Right ventricle myocardium superior (tissue), 1 donor: ENCODE measurements around the gene OTUB1. TPM values are rescaled to one million over a fixed set of nuclear protein-coding genes. Genes with fewer than 3 reads are reported as not detected.

Source experiments
- ATAC-seq: fragments of 200-7000 bp; cut with Tn5 transposase; one replicate; pipeline ENCODE4 v1.9.1; 2020; ENCODE audit warnings: mild to moderate bottlenecking; ENCODE audit not compliant: poor library complexity
- DNase-seq: peaks from one replicate; pipeline ENCODE4 v3.0.0-alpha.2; 2020
- intact Hi-C: fragments of 100-400 bp; cut with DNase I; formaldehyde crosslinking; loops from one replicate; pipeline ENCODE4 v1.11.2; 2022
- total RNA-seq: library from RNA; stranded (reverse); fragmentation: NEBNext Ultra II Directional; extraction: Animal tissue kit (Norgen Biotek cat#: 25700); gene quantifications from one replicate; pipeline ENCODE4 v1.2.1, GENCODE V29; 2021
- donor health status: DM: no; HTN: yes; CAD: no; lungs with severe emphysema.

The OTUB1 gene
- total RNA-seq, 1 donor from 2014 or later = 52.2 TPM

GRCh38 chr11:64000740-64001483 lies 14.7 kb downstream of the OTUB1 start:
- ATAC-seq (no peak), DNase-seq (no peak)
- intact Hi-C loops = loop anchor here (2.0 kb wide), 1 partner anchor 148 kb away; no protein-coding TSS in a partner anchor

GRCh38 chr11:64001484-64002420 lies 15.5 kb downstream of the OTUB1 start:
- peak; percentile 59 for DNase-seq
- ATAC-seq = no peak

GRCh38 chr11:64003807-64004589 lies 17.8 kb downstream of the OTUB1 start:
- intact Hi-C loops = no loop called here
- ATAC-seq (no peak), DNase-seq (no peak)

More at GRCh38 chr11:64001484-64002420, 15.5 kb downstream of the OTUB1 start:
- intact Hi-C loops = loop anchor here (2.0 kb wide), 1 partner anchor 147 kb away; no protein-coding TSS in a partner anchor

- intact Hi-C loops = no loop called here
- ATAC-seq = no peak
- no peak for DNase-seq
Observed at GRCh38 chr11:64004590-64004984, 18.3 kb downstream of the OTUB1 start.

- ATAC-seq (no peak), DNase-seq (no peak)
- intact Hi-C loops = no loop called here
Observed at GRCh38 chr11:64005691-64006090, 19.5 kb downstream of the OTUB1 start.

- DNase-seq (no peak), ATAC-seq (no peak)
- intact Hi-C loops = no loop called here
Observed at GRCh38 chr11:64006398-64006797, 20.2 kb downstream of the OTUB1 start.

GRCh38 chr11:64007160-64007628 lies 21.0 kb downstream of the OTUB1 start:
- intact Hi-C loops = no loop called here
- DNase-seq (peak; percentile 63), ATAC-seq (peak; percentile 45)

GRCh38 chr11:64007629-64008282 lies 21.5 kb downstream of the OTUB1 start:
- DNase-seq = peak; percentile 92
- intact Hi-C loops = no loop called here
- peak; percentile 93 for ATAC-seq

GRCh38 chr11:64008283-64008913 lies 22.2 kb downstream of the OTUB1 start:
- ATAC-seq (no peak), DNase-seq (no peak)
- intact Hi-C loops = no loop called here

- intact Hi-C loops = no loop called here
- ATAC-seq (no peak), DNase-seq (no peak)
Observed at GRCh38 chr11:64008914-64009633, 22.8 kb downstream of the OTUB1 start.

- ATAC-seq (no peak), DNase-seq (no peak)
- intact Hi-C loops = no loop called here
Observed at GRCh38 chr11:64009710-64010109, 23.5 kb downstream of the OTUB1 start.

- no peak for DNase-seq
- no peak for ATAC-seq
- intact Hi-C loops = no loop called here
Observed at GRCh38 chr11:64010783-64011182, 24.5 kb downstream of the OTUB1 start.

- intact Hi-C loops = no loop called here
- DNase-seq (no peak), ATAC-seq (no peak)
Observed at GRCh38 chr11:64011371-64011770, 25.1 kb downstream of the OTUB1 start.

GRCh38 chr11:64013141-64013896 lies 27.1 kb downstream of the OTUB1 start:
- DNase-seq = no peak
- intact Hi-C loops = no loop called here
- ATAC-seq = no peak

- intact Hi-C loops = no loop called here
- DNase-seq = no peak
Observed at GRCh38 chr11:64014356-64014755, 28.1 kb downstream of the OTUB1 start.

GRCh38 chr11:64015510-64015909 lies 29.3 kb downstream of the OTUB1 start:
- ATAC-seq (no peak), DNase-seq (no peak)
- intact Hi-C loops = no loop called here

More at GRCh38 chr11:64014356-64014755, 28.1 kb downstream of the OTUB1 start:
- ATAC-seq = no peak
